ENCODE data around the gene ANKMY1.

DNA sequence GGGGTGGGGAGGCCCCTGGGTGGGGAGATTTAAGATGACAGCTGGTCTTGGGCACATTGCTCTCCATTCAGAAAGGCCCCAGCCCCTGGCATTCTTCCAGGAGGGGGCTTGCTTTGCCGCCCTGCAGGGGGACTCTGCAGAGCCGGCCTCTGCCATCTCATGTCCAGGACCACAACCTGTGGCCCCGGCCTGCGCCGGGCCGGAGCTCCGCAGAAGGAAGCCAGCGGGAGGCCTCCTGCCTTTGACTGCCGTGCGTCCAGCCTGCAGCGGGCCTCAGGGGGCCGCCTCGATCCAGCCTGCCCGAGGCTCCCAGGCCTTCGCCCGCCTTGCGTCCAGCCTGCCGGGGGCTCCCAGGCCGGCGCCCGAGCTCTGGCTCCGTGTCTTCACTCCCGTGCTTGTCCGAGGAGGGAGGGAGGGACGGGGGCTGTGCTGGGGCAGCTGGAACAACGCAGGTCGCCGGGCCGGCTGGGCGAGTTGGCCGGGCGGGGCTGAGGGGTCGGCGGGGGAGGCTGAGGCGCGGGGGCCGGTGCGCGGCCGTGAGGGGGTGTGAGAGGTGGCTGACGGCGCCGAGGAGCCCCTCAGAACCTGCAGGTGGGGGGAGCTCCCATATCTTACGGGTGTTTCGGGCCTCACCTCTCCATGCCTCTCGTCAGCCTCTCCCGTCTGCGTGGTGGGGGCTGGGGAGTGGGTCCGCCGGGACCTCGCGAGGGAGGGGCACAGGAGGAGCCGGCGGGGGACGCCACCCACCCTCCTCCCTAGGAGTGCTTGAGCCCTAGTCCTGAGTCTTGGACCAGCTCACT, 101.9 kb downstream of the ANKMY1 start:
- TF ChIP-seq, protein P1, sequence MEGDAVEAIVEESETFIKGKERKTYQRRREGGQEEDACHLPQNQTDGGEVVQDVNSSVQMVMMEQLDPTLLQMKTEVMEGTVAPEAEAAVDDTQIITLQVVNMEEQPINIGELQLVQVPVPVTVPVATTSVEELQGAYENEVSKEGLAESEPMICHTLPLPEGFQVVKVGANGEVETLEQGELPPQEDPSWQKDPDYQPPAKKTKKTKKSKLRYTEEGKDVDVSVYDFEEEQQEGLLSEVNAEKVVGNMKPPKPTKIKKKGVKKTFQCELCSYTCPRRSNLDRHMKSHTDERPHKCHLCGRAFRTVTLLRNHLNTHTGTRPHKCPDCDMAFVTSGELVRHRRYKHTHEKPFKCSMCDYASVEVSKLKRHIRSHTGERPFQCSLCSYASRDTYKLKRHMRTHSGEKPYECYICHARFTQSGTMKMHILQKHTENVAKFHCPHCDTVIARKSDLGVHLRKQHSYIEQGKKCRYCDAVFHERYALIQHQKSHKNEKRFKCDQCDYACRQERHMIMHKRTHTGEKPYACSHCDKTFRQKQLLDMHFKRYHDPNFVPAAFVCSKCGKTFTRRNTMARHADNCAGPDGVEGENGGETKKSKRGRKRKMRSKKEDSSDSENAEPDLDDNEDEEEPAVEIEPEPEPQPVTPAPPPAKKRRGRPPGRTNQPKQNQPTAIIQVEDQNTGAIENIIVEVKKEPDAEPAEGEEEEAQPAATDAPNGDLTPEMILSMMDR (IDR thresholded peaks at IDR 0.05; ENCODE audit: low read depth, low read length) = no peak
- no peak for TF ChIP-seq EZH2phosphoT487 (IDR thresholded peaks at IDR 0.05; ENCODE audit: low read depth)

Measured in OCI-LY3 (cell line).